GM19351 (cell line): ENCODE data around the gene PMEL.
"Not testable (repeated sequence)": the region's sequence is repeated elsewhere in the genome, so short reads cannot be mapped to it uniquely, and the experiment has no call there.

Experiments used
- ATAC-seq: cut with Tn5 transposase; IDR thresholded peaks from one replicate; pipeline ENCODE4 v1.9.1; 2021; ENCODE audit warnings: mild to moderate bottlenecking, moderate library complexity; ENCODE audit not compliant: unreplicated experiment

PMEL gene

DNA sequence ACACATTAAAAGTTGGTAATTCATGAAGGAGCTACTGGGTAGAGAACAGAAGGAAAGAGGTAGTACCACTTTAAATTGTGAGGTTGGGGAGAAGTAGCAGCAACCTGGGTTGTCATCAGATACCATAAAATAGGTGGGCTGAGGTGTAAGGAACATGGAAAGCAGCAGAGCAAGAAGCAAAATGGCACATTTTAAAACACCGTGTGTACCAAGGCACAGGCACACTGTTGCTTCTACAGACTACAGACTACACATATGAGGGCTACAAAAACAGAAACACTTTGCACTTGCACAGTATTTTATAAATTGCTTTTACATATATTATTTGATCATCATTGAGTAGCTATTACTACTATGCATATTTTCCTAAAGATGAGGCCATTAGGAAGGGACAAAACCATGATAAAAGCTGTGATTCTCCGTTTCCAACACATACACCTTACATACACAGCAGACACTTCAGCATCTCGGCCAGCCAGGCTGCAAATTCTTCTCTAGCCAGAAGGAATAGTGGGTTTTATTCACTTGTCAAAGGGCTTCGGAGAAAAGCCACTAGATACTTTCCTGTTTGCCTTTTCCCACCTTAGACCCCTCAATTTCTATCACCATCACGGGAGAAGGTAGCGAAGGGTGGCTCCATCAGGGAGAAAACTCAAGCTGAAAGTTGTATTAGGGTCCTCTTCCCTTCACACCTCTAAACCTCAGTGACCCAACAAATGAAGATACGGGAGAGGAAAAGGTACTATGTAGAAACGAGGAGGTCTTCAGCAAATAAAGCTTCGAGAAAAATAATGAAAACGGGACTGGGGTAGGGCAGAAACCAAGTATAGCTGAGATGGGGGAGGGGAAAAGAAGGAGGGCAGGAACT lies 39.7 kb downstream of the PMEL start:
- ATAC-seq, result no peak

DNA sequence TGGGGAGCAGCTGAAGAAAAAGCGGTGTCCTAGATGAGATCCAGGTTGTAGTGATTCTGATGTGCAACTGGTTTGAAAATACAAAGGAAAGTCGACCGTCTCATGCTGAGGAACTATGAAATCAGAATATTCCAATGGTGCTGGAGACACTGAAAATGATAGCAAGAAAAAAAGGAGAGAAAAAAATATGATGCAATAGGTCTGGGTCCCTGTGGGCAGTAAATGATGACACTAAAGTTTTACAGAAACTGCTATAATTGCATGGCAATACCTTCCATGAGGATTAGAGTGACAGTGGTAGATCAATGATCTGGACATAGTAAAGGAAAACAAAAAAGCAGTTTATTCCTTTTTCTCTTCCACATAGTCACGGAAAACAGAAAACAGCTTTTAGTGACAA lies 40.5 kb downstream of the PMEL start:
- no peak for ATAC-seq

DNA sequence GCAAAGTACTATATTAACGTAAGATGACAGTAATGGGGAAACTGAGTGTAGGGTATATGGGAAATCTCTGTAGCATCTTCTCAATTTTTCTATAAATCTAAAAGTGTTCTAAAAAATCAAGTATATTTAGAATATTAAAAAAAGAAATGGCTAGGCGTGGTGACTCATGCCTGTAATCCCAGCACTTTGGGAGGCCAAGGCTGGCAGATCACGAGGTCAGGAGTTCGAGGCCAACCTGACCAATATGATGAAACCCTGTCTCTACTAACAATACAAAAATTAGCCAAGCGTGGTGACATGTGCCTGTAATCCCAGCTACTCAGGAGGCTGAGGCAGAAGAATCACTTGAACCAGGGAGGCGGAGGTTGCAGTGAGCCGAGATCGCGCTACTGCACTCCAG lies 42.2 kb downstream of the PMEL start:
- not testable (repeated sequence) for ATAC-seq

DNA sequence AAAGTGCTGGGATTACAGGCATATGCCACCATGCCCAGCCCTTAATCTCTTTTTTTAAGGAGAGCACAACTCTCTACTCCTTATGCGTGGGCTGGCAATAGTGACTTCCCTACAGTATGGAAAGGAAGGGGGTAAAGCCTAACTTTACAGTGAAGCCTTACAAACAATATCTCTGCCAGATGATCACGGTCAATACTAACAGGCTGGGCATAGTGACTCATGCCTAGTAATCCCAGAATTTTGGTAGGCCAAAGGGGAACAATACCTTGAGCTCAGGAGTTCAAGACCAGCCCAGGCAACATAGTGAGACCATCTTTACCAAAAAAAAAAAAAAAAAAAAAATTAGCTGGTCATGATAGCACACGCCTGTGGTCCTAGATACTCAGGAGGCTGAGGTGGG lies 43.7 kb downstream of the PMEL start:
- ATAC-seq, result no peak

DNA sequence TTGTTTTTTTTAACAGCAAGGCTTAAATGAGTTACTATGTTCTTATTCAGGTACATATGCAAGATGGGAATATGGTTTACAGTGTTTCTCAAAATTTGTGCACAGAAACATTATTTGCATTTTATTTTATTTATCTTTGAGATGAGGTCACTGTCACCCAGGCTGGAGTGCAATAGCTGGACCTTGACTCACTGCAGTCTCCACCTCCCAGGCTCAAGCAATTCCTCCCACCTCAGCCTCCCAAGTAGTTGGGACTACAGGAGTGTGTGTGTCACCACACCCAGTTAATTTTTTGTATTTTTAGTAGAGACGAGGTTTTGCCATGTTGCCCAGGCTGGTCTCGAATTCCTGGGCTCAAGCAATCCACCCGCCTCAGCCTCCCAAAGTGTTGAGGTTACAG lies 46.8 kb downstream of the PMEL start:
- ATAC-seq, result not testable (repeated sequence)

DNA sequence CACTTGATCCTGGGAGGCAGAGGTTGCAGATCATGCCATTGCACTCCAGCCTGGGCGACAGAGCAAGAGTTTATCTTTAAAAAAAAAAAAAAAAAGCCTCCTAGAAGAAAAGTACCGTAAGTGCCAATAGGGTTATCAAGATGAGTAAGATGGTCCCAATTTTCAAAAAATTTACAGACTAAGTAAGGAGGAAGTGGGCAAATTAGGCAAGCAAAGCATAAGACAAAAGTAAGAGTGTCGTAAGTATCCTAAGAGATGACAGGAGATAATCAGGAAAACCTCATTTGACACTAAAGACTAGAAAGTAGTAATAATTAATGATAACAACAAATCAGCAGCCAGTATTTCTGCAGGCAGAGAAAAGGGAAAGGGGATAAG lies 50.4 kb downstream of the PMEL start:
- no peak for ATAC-seq

DNA sequence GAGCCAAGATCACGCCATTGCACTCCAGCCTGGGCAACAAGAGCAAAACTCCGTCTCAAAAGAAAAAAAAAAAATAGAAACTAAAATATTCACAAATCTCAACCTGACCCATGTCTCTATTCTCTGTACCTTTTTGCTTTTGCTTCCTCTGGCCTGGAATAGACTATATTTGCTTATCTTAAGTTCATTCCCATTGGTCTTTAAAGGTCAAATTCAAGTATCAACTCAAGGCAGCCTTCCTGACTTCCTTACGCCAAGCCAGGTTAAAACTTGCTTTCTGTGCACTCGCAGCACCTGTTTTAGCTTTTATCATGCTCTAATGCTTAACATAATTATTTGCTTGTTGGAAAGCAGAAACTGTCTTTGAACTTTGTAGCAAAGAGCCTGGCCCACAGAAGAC lies 52.9 kb downstream of the PMEL start:
- no peak for ATAC-seq

DNA sequence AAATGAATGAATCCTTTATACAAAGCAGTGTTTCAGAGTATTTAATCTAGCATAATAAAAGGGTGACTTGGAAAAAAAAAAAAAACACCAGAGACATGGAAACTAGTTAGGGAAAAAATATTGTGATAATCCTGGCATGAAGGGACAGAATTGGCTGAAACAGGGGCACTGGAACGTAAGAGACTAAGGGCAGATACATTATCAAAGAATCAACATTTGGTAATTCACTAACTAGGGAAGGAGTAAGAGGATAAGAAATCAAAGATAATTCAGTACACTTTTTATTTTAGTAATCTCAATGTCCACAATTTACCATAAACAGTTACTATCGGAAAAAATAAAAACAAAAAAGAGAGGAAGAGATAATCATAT lies 56.3 kb downstream of the PMEL start:
- no peak for ATAC-seq

DNA sequence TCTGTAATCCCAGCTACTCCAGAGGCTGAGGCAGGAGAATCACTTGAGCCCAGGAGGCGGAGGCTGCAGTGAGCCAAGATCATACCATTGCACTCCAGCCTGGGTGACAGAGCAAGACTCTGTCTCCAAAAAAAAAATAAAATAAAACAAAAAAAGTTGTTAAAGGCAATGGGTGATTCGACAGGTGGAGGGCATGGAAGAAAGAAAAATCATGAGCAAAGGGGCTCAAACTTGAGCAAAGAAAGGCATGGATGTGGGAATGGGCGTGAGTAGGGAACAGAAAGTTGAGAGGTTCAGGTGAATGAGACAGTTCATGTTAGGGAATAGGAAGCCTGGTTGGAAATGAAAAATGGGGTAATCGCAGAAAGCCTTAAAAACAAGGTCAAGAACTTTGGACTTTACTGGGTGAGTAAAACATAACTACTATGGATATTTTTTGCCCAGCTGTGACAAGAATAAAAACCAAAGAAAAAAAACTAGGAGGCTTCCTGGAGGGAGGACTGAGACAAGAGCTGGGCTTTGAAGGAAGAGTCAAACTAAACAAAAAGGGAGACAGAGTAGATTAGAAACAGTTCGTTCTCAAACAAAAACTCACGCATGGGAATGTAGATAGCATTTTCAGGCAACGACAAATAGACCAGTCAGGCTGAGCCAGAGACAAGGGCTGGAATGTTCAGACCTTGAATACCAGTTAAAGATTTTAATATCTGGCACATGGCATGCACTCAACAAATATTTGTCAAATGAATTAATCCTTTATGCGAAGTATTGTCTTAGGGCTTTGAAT lies 56.9 kb downstream of the PMEL start:
- ATAC-seq, result no peak

DNA sequence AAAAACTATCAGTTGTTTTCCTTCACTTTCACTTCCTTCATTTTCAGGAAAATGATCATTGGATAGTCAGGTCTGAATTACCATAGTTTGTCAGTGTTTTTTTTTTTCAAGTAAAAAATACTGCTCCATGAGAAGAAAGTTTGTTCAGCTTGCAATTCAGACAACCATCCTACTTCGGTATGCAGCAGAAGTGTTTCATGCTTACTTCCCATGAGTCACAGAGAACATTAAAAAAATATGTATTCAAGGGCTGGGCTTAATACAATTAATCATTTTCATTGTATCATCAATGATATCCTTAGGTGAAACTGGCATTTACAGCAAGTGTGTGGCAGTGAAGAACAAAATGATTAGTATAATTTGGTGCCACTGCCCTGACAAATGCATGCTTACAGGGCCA lies 59.8 kb downstream of the PMEL start:
- no peak for ATAC-seq
